Left lung (tissue), 10 donors: ENCODE measurements around the gene ATP8A2. TPM values are rescaled to one million over a fixed set of nuclear protein-coding genes. Genes with fewer than 3 reads are reported as not detected.
A peak's percentile ranks its signal among the peaks of the same experiment; 100 is the strongest.

Experiments
- ATAC-seq: fragments of 200-7000 bp; cut with Tn5 transposase; one replicate; pipeline ENCODE4 v1.9.1; 2020; ENCODE audit warnings: moderate library complexity
- DNase-seq, 4 donors: peaks; one replicate each; pipeline ENCODE4 v3.0.0-alpha.2; 2013 to 2020
- H3K27ac ChIP-seq, 2 donors: fragments of 200-600 bp; sonication (generic) in 1 of 2; one replicate each; pipeline versions ENCODE4 v1.5.0 to v1.8.0; 2020 to 2021
- H3K27me3 ChIP-seq, 2 donors: fragments of 200-600 bp; sonication (generic) in 1 of 2; one replicate each; pipeline versions ENCODE4 v1.5.0 to v1.8.0; 2020 to 2021
- H3K36me3 ChIP-seq, 2 donors: fragments of 200-600 bp; sonication (generic) in 1 of 2; one replicate each; pipeline versions ENCODE4 v1.5.0 to v1.8.0; 2020 to 2021
- H3K4me1 ChIP-seq, 2 donors: fragments of 200-600 bp; one replicate each; pipeline ENCODE4 v1.8.0; 2021
- H3K4me3 ChIP-seq, 2 donors: fragments of 200-600 bp; sonication (generic) in 1 of 2; one replicate each; pipeline versions ENCODE4 v1.5.0 to v1.8.0; 2020 to 2021; ENCODE audit warnings: mild to moderate bottlenecking in 1 of 2
- H3K9me3 ChIP-seq, 2 donors: fragments of 200-600 bp; sonication (generic) in 1 of 2; one replicate each; pipeline versions ENCODE4 v1.5.0 to v1.8.0; 2020 to 2021
- intact Hi-C, 2 donors: fragments of 100-400 bp; cut with DNase I; formaldehyde crosslinking; loops; one replicate each; pipeline versions ENCODE4 v1.11.2 to v1.14.2; 2022
- polyA plus RNA-seq, 6 donors: library from polyadenylated mRNA; unstranded; fragments of 120-200 nt; gene quantifications; one replicate each; pipeline ENCODE4 v1.2.1, GENCODE V29; 2013; ENCODE audit not compliant: insufficient read length in 6 of 6
- total RNA-seq, 2 donors: library from RNA; stranded (reverse); fragmentation: NEBNext Ultra II Directional; extraction: Animal tissue kit (Norgen Biotek cat#: 25700); gene quantifications; one replicate each; pipeline ENCODE4 v1.2.1, GENCODE V29; 2021
- TF ChIP-seq, protein P1 (sequence below), 2 donors: fragments of 200-600 bp; sonication (generic) in 1 of 2; IDR thresholded peaks; one replicate each; pipeline versions ENCODE4 v1.5.0 to v1.8.0; 2021; ENCODE audit warnings: antibody characterized with exemption in 2 of 2
- donor health status: DM: no; HTN: yes; CAD: no.
- donor health status: DM: no; HTN: no; CAD: no.

ATP8A2 gene
- total and polyA plus RNA-seq, 8 donors: 1.1 to 13.4 (median 9.6) TPM

GRCh38 chr13:25371158-25371874, 458 bp upstream of the ATP8A2 start:
- TF ChIP-seq, protein P1, sequence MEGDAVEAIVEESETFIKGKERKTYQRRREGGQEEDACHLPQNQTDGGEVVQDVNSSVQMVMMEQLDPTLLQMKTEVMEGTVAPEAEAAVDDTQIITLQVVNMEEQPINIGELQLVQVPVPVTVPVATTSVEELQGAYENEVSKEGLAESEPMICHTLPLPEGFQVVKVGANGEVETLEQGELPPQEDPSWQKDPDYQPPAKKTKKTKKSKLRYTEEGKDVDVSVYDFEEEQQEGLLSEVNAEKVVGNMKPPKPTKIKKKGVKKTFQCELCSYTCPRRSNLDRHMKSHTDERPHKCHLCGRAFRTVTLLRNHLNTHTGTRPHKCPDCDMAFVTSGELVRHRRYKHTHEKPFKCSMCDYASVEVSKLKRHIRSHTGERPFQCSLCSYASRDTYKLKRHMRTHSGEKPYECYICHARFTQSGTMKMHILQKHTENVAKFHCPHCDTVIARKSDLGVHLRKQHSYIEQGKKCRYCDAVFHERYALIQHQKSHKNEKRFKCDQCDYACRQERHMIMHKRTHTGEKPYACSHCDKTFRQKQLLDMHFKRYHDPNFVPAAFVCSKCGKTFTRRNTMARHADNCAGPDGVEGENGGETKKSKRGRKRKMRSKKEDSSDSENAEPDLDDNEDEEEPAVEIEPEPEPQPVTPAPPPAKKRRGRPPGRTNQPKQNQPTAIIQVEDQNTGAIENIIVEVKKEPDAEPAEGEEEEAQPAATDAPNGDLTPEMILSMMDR (IDR thresholded peaks at IDR 0.05): no peak
- Histone ChIP-seq H3K9me3 (no peaks in the 10 kb centered on the region), H3K36me3 (no peaks in the 10 kb centered on the region), H3K4me1 (peaks cover 0 to 10% of the 10 kb centered on the region in 2 donors), H3K4me3 (no peak overlapping the region), H3K27ac (no peak overlapping the region), H3K27me3 (peaks cover 58 to 88% of the 10 kb centered on the region in 2 donors)
- DNase-seq (no peak), ATAC-seq (no peak)
- intact Hi-C loops: no loop called here

DNA sequence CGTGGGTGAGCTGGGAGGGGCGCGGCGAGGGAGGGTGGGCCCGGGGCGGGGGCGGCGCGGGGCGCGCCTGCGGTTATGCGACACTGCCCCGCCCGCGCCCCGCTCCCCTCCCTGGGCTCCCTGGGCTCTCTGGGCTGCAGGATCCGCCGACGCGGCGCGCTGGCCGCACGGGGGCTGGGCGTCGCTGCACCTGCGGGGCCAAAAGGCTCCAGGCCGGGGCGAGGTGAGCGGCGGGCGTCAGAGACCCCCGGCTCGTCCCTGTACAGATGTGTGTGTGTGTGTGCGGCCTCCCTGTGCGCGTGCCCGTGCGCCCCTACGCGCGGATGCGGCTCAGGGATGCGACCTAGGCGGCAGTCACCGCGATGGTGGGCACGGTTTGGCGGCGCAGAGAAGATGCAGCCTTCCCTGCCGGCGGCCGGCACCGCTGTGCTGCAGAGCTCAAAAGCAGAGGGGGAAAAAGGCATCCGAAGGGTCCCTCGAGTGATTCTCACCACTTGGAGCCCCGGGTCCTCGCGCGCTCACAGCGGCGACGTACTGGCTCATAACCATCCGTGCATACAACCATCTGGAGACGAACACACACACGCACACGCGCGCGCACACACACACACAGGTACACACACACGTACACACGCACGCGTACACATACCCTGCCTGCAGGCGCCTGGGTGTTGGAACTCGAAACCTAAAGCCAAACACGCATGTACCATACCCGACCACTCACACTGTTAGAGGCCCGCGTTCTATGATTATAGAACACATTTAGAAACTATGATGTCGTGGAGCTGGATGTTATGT, 709 bp downstream of the ATP8A2 start:
- DNase-seq: no peak
- H3K36me3 ChIP-seq: no peaks in the 10 kb centered on the region
- ATAC-seq: peak; percentile 31
- peak overlapping the region in 1 of 2 donors; percentile 17 for H3K4me3 ChIP-seq
- H3K27ac ChIP-seq: no peak overlapping the region
- intact Hi-C loops: no loop called here
- H3K27me3 ChIP-seq: peaks cover 58 to 90% of the 10 kb centered on the region in 2 donors
- H3K9me3 ChIP-seq: no peaks in the 10 kb centered on the region
- TF ChIP-seq, protein P1 (IDR thresholded peaks at IDR 0.05): no peak
- H3K4me1 ChIP-seq: peaks cover 0 to 10% of the 10 kb centered on the region in 2 donors

DNA sequence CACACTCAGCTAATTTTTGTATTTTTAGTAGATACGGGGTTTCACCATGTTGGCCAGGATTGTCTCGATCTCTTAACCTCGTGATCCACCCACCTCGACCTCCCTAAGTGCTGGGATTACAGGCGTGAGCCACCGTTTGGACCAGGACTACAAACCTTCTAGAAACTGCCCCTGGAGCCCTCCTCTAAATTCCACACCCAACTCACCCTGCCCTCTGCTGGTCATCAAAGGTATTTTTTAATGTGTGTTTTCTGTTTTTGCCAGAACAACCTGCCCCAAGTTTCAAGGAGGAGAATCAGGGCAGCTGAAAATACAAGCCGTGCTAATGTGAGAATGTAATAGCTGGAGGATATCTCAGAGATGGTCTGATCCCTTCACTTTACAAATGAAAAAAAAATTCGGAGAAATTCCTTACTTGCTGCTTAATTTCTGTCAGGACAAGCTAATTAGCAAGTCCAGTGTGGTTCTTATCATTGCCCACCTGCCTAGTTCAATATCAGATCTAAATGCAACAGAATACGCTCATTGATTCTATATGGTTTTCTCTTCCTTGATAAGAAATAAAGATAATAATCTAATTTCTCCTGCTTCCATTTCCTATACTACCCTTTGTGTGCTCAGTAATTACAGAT, 4.1 kb downstream of the ATP8A2 start:
- Histone ChIP-seq H3K27ac (no peak overlapping the region), H3K4me3 (no peak overlapping the region), H3K4me1 (peaks cover 0 to 10% of the 10 kb centered on the region in 2 donors), H3K27me3 (peaks cover 38 to 63% of the 10 kb centered on the region in 2 donors), H3K9me3 (no peaks in the 10 kb centered on the region), H3K36me3 (no peaks in the 10 kb centered on the region)
- DNase-seq (peak in 1 of 4 donors; percentile 39), ATAC-seq (peak; percentile 75)
- TF ChIP-seq, protein P1 (IDR thresholded peaks at IDR 0.05): peak; percentile 48 to 60
- intact Hi-C loops: no loop called here

- Histone ChIP-seq H3K36me3 (no peaks in the 10 kb centered on the region), H3K27ac (no peak overlapping the region), H3K4me3 (no peak overlapping the region), H3K27me3 (peaks cover 25 to 54% of the 10 kb centered on the region in 2 donors), H3K9me3 (no peaks in the 10 kb centered on the region), H3K4me1 (peaks cover 0 to 3% of the 10 kb centered on the region in 2 donors)
- DNase-seq (no peak), ATAC-seq (peak; percentile 79)
- intact Hi-C loops: no loop called here
- TF ChIP-seq, protein P1 (IDR thresholded peaks at IDR 0.05): no peak
These were observed 5.6 kb downstream of the ATP8A2 start for GRCh38 chr13:25377244-25377962.
